GM21576 (cell line): ENCODE results near the gene CEP72.
"Not testable (repeated sequence)": the region's sequence is repeated elsewhere in the genome, so short reads cannot be mapped to it uniquely, and the experiment has no call there.

Experiments used
- ATAC-seq: cut with Tn5 transposase; IDR thresholded peaks from one replicate; pipeline ENCODE4 v1.9.1; 2021; ENCODE audit warnings: mild to moderate bottlenecking, moderate library complexity; ENCODE audit not compliant: unreplicated experiment

The CEP72 gene

GRCh38 chr5:696753-697702 is 84.9 kb downstream of the CEP72 start:
- not testable (repeated sequence) for ATAC-seq
